SK-N-SH (cell line): ENCODE data around the gene ZNF573.

Source experiments
- RAD21 ChIP-seq: IDR thresholded peaks from 2 replicates; pipeline ENCODE4 v1.6.1; 2012; ENCODE audit warnings: mild to moderate bottlenecking, low read length
- YY1 ChIP-seq: IDR thresholded peaks from 2 replicates; pipeline ENCODE4 v1.4.0; 2012; ENCODE audit warnings: low read depth, mild to moderate bottlenecking
- TF ChIP-seq, protein P1 (sequence below): fragments of 200-600 bp; sonication (generic); IDR thresholded peaks from 2 replicates; pipeline ENCODE4 v1.6.1; 2017; ENCODE audit warnings: antibody characterized with exemption, mild to moderate bottlenecking, moderate library complexity

DNA sequence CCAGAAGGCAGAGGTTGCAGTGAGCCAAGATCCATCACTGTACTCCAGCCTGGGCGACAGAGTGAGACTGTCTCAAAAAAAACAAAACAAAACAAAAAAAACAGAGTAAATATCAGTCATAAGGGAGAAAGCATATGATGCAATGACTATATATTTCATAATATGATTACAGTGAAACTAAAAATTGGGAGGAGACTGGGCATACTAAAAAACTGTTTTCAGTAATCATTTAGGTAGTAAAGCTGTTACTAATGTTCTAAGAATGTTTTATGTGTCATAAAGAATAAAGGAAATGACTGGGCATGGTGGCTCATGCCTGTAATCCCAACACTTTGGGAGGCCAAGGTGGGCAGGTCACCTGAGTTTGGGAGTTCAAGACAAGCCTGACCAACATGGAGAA, 15.9 kb downstream of the ZNF573 start:
- TF ChIP-seq, protein P1, sequence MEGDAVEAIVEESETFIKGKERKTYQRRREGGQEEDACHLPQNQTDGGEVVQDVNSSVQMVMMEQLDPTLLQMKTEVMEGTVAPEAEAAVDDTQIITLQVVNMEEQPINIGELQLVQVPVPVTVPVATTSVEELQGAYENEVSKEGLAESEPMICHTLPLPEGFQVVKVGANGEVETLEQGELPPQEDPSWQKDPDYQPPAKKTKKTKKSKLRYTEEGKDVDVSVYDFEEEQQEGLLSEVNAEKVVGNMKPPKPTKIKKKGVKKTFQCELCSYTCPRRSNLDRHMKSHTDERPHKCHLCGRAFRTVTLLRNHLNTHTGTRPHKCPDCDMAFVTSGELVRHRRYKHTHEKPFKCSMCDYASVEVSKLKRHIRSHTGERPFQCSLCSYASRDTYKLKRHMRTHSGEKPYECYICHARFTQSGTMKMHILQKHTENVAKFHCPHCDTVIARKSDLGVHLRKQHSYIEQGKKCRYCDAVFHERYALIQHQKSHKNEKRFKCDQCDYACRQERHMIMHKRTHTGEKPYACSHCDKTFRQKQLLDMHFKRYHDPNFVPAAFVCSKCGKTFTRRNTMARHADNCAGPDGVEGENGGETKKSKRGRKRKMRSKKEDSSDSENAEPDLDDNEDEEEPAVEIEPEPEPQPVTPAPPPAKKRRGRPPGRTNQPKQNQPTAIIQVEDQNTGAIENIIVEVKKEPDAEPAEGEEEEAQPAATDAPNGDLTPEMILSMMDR: no peak
- TF ChIP-seq RAD21 (no peak), YY1 (no peak)
